KBM-7 (cell line): Measurements from ENCODE around the gene SUCO.

Experiments
- DNase-seq: peaks from one replicate; pipeline ENCODE4 v3.0.0-alpha.2; 2015
- in situ Hi-C: fragments of 300-500 bp; cut with MboI; formaldehyde crosslinking; loops from 2 replicates; pipeline ENCODE4 v1.14.3; 2020; ENCODE audit warnings: low sequenced_read_pairs, low pct_unique_long_range_greater_than_20kb, mixed read lengths

SUCO gene

DNA sequence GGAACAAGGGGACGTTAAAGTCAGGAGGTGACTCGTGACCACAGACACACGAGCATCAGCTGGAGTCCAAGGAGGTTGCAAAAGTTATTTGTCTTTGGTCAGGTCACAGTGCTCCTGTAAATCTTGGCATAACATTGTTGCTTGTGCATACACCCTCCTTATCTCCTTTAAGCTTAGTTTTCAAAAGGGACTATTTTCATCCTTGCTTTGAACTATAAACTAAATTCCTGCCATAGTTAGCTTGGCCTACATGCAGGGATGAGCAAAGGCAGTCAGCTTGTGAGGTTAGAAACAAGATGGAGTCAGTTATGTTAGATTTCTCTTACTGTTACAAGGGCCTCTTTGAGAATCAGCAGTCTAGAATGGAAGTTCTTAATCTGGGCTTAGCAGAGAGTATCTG, 97.9 kb downstream of the SUCO start:
- no peak for DNase-seq
- in situ Hi-C loops: no loop called here

- in situ Hi-C loops: no loop called here
- no peak for DNase-seq
Observed at GRCh38 chr1:172637522-172637921, 104.6 kb downstream of the SUCO start.

DNA sequence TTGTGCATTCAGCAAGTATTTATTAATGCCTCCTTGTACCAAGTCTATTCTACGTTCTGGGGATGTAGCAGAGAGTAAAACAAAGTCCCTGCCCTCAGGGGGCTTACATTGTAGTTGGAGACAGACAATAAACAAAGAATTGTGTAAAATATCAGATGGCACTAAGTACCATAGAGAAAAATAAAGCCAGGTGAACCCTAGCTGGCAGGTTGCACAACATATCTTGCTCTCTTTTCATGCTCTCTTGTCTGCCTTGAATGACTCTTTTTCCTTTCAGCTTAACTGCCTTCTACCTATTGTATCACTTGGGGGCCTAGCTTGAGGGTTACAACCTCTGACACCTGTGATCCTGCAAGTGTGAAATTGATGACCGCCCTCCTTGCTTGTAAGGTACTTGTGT, 105.3 kb downstream of the SUCO start:
- DNase-seq: no peak
- in situ Hi-C loops: no loop called here

DNA sequence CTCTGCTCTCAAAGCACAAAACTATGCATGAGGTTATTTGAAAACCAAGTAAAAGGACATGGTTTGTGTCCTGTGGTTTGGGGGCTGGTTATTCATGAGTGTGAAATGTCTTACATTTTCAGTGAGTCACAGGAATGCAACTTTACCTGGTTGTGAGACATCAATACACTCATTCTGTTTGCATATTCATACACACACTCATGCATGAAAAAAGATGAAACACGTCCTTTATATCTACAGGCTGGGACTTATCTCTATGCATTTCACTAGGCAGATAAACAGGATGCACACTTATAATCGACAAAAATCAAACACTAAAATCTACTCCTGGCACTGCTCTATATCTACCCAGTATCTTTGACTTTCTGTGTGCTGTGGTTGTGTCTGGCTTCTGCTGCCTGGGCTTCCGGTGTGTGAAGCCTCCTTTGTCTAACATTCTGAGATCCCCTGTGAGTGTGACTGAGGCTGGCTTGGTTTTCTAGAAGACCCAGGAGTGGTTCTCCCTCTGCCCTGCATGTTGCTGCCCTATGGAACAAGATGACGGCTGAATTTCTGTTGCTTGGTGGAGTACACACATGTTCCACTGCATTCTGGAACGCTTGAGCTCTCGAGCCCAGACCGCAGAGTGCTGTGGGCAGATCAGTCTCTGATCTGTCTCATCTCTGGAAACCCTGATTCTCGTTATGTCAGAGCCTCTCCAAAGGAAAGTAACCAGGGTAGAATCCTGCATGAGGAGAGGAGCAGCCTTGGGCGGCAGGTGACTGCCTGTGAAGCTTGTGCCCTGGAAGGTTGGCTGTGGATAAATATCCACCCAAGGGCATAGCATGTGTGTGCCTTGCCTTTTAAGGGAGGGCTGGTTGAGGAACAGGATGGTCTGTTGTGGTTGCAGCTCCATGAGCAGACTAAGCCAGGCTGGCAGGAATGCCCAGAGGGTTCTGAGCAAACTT, 106.2 kb downstream of the SUCO start:
- no peak for DNase-seq
- in situ Hi-C loops: no loop called here

DNA sequence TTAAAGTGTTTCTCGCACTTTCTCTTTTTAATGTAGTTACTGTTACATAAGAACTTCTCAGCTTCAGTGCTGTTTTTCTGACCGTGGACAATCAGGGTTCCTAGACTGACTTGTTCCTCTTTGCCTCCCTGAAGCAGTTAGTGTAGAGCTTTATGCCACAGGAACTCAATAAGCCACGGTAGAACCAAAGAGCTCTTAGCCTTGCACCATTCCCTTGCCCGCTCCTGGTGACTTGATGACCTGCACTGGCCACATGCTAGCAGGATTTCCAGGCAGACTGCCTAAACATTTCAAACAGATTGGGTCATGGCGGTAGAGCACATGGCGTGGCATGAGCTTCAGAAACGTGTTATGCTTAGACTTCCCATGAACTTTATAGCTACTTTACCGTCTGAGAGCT, 107.2 kb downstream of the SUCO start:
- in situ Hi-C loops: no loop called here
- no peak for DNase-seq

GRCh38 chr1:172641492-172641891, 108.5 kb downstream of the SUCO start:
- no peak for DNase-seq
- in situ Hi-C loops: no loop called here

DNA sequence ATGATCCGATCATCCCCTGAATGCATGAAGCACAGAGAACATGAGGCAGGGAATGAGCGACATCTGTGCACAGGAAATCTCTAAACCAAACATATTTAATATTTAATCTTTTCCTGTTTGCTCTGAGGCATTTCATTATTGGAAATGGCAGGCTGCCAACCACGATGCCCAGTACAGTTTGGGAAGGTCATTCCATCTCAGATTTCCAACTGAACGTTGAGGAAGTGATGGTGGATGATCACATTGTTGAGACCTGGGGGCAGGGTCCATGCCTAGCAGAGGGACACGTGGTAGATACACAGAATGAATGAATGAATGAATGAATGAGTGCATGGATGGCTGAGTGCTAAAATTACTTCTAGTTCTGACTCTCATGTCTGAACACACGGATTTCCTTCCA, 110.0 kb downstream of the SUCO start:
- DNase-seq: no peak
- in situ Hi-C loops: no loop called here

- DNase-seq: no peak
- in situ Hi-C loops: no loop called here
Observed at GRCh38 chr1:172646653-172647052, 113.7 kb downstream of the SUCO start.

DNA sequence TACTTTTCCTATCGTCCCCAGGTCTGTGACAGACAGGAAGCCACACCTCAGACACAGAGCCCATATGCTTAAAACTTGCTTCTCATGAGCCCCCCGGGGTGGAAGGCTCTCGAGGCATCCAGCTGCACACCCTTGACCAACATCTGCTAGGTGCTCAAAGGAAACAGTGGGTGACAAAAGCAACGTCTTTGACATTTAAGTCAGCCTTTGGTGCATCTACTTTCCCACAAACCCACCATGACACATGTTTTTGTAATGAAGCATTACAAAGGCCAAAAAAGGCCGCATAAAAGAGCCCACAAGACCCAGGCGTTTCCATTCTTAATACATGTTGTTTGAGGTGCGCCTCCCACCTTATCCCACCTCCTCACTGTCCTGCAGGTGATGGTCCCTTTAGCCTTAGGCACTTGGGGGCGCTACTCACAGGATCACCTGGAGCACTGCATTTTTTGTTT, 114.2 kb downstream of the SUCO start:
- in situ Hi-C loops: no loop called here
- no peak for DNase-seq

DNA sequence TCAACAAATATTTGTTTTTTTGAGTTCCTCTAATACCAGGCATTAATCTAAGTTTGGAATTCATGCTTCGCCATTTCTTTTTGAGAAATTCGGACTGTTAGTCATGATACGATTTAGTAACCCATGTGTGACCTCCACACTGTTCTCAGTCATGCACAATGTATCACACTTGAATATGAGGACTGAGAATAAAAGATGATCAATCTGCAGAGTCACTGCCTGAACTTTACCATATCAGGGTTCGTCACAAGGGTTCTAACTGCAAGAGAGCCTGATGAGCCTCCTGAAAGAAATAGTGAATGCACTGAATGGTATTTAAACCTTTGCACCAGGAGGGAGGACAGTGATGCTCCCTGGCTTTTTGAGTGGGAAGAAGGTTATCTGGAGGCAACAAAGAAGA, 115.0 kb downstream of the SUCO start:
- no peak for DNase-seq
- in situ Hi-C loops: no loop called here

GRCh38 chr1:172650474-172651193, 117.7 kb downstream of the SUCO start:
- DNase-seq: no peak

GRCh38 chr1:172653015-172653709, 120.2 kb downstream of the SUCO start:
- no peak for DNase-seq
- in situ Hi-C loops: no loop called here

More at GRCh38 chr1:172650474-172651193, 117.7 kb downstream of the SUCO start:
- in situ Hi-C loops: no loop called here

- in situ Hi-C loops: no loop called here
- no peak for DNase-seq
Observed at GRCh38 chr1:172654535-172654934, 121.6 kb downstream of the SUCO start.

DNA sequence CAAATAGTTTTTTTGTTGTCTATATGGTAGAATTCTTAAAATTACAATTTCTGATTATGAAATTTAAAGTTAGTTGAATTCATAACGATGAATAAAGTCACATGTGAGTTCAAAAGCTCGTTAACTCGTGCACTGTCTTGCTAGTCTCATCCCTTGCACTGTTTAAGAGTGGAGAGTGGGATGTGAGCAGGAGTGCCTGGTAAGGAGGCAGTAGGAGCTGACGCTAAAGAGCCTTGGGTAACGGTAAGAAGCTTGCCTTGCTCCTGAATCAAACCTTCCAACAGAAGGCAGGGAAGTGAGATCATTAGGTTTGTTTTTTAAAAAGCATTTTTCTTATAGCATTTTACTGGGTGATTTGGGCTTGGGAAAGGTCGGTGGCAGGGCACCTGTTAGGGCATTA, 123.6 kb downstream of the SUCO start:
- DNase-seq: no peak
- in situ Hi-C loops: no loop called here

- in situ Hi-C loops: no loop called here
- no peak for DNase-seq
Observed at GRCh38 chr1:172657586-172657985, 124.6 kb downstream of the SUCO start.

DNA sequence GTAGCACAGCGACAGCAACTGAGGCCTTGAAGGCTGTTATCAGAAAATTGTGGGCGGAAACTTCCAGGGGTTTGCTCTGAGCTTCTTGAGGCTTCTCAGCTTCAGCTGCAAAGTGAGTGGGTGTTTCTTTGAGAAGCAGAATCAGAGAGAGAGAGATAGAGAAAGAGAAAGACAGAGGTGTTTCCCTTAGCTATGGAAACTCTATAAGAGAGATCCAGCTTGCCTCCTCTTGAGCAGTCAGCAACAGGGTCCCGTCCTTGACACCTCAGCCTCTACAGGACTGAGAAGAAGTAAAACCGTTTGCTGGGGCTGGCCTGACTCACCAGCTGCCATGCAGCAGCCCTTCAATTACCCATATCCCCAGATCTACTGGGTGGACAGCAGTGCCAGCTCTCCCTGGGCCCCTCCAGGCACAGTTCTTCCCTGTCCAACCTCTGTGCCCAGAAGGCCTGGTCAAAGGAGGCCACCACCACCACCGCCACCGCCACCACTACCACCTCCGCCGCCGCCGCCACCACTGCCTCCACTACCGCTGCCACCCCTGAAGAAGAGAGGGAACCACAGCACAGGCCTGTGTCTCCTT, 126.0 kb downstream of the SUCO start, which contains the start of gene FASLG:
FASLG (plus strand) TSS at position 233 of the 583 bp plus-strand sequence; CDS start at position 332, 99 bp downstream.
- no peak for DNase-seq
- in situ Hi-C loops: no loop called here

GRCh38 chr1:172661107-172661506, 128.2 kb downstream of the SUCO start:
- no peak for DNase-seq
- in situ Hi-C loops: no loop called here
